Activated T-cell treated with anti-CD3 and anti-CD28 coated beads, Interleukin-2, amount 50 U/mL, for 24 hours (primary cell): ENCODE results near the gene BICD1.

ENCODE experiments used
- DNase-seq: peaks from one replicate; pipeline ENCODE4 v3.0.0-alpha.2; 2020
- H3K27ac Mint-ChIP-seq: 2 replicates; pipeline ENCODE4 v1.8.0; 2020; ENCODE audit warnings: mild to moderate bottlenecking, mixed read lengths
- H3K27me3 Mint-ChIP-seq: 2 replicates; pipeline ENCODE4 v1.8.0; 2020; ENCODE audit warnings: mixed read lengths
- H3K36me3 Mint-ChIP-seq: 2 replicates; pipeline ENCODE4 v1.8.0; 2020; ENCODE audit warnings: low read depth, mixed read lengths
- H3K4me1 Mint-ChIP-seq: 2 replicates; pipeline ENCODE4 v1.8.0; 2020; ENCODE audit warnings: low read depth, mixed read lengths
- H3K4me3 Mint-ChIP-seq: 2 replicates; pipeline ENCODE4 v1.8.0; 2020; ENCODE audit warnings: mild to moderate bottlenecking, moderate library complexity, mixed read lengths
- H3K9me3 Mint-ChIP-seq: 2 replicates; pipeline ENCODE4 v1.8.0; 2020; ENCODE audit warnings: mixed read lengths

The BICD1 gene

DNA sequence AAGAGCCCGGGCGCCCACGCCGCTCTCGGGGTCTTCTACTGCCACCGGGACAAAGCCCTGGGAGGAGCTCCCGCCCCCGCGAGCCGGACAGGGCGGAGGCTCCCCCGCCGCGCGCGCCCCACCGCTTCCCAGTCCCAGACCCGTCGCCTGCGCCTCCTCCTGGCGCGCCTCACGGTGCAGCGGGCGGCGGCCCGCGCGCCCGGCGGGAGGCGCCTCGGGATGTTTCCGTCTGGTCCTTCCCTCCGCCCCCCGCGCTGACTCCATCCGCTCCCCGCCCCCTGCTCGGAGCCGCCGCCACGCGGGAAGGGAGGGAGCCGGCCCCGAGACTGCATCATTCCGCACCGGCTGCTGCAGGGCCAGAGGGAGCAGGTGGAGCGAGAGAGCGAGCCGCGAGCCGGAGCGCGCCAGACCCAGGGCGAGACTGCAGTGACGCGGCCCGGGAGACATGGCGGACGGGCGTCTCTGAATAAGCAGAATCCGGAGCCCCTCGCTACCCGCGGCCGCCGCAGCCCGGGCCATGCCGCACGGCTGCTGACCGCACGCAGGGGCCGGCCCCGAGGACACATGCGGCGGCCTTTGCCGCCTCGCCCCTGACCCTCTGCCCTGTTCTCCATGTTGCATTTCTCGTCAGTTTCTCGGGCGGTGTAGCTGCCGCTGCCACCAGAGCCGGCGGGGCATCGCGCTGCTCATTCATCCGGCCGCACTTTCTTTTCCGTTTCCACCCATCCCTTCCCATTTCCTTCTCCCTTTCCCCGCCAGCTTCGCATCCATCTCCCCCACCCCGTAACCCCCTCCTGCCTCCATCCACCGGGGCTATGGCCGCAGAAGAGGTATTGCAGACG lies at the start of gene BICD1:
TSS of gene BICD1 (plus strand) at position 331 of the 842 bp plus-strand sequence. CDS start at position 816, 485 bp downstream.
- Mint-ChIP-seq H3K27me3 (peaks cover 3% of the 10 kb centered on the region), H3K36me3 (peaks cover 17% of the 10 kb centered on the region), H3K4me1 (peaks cover 25% of the 10 kb centered on the region), H3K9me3 (no peaks in the 10 kb centered on the region), H3K4me3 (peak within 1 kb of the TSS; percentile 95), H3K27ac (peak within 1 kb of the TSS; percentile 94)
- peak; percentile 86 for DNase-seq

DNA sequence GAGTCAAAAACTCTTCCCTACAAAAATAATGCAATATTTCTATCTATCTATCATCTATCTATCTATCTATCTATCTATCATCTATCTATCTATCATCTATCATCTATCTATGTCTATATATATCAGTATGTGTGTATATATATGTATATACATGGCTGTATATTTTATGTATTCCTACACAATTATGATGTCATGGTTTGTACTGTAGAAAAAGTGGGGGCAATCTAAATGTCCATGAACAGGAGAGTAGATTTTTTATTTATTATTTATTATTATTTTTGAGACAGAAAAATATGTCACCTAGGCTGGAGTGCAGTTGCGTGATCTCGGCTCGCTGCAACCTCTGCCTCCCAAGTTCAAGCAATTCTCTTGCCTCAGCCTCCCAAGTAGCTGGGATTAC lies 45.6 kb upstream of the BICD1 start:
- no peaks in the 10 kb centered on the region for H3K36me3 Mint-ChIP-seq
- no peak overlapping the region for H3K4me3 Mint-ChIP-seq
- H3K9me3 Mint-ChIP-seq, result no peaks in the 10 kb centered on the region
- H3K4me1 Mint-ChIP-seq, result peaks cover 5% of the 10 kb centered on the region
- no peak overlapping the region for H3K27ac Mint-ChIP-seq
- H3K27me3 Mint-ChIP-seq, result no peaks in the 10 kb centered on the region
- no peak for DNase-seq

DNA sequence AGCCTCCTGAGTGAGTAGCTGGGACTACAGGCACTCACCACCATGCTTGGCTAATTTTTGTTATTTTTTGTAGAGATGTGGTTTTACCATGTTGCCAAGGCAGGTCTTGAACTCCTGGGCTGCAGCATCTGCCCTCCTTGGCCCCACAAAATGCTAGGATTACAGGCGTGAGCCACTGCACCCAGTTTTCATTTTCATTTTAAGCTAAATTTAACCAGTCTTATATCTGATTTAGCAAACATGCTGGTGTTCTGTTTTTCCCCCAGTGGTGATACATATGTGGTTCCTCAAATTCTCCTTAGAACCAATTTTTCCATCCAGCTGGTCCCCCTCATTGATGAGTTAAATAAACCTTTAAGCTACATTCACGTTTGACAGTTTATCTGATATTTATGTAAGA lies 43.8 kb upstream of the BICD1 start:
- DNase-seq, result no peak
- no peak overlapping the region for H3K27ac Mint-ChIP-seq
- no peak overlapping the region for H3K4me3 Mint-ChIP-seq
- H3K4me1 Mint-ChIP-seq, result peaks cover 5% of the 10 kb centered on the region
- no peaks in the 10 kb centered on the region for H3K27me3 Mint-ChIP-seq
- H3K9me3 Mint-ChIP-seq, result no peaks in the 10 kb centered on the region
- no peaks in the 10 kb centered on the region for H3K36me3 Mint-ChIP-seq

DNA sequence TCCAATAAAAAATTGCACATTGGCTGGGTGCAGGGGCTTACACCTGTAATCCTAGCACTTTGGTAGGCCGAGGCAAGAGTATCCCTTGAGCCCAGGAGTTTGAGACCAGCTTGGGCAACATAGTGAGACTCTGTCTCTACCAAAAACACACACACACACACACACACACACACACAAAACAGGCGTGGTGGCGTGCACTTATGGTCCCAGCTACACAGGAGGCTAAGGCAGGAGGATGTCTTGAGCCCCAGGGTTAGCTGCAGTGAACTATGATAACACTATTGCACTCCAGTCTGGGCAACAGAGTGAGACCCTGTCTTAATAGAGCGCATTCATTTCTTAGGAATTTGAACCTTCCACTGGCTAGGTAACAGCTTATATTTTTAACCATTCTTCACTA lies 42.9 kb upstream of the BICD1 start:
- no peak for DNase-seq
- H3K4me3 Mint-ChIP-seq, result no peak overlapping the region
- H3K27ac Mint-ChIP-seq, result no peak overlapping the region
- no peaks in the 10 kb centered on the region for H3K36me3 Mint-ChIP-seq
- H3K9me3 Mint-ChIP-seq, result no peaks in the 10 kb centered on the region
- H3K4me1 Mint-ChIP-seq, result peaks cover 5% of the 10 kb centered on the region
- H3K27me3 Mint-ChIP-seq, result no peaks in the 10 kb centered on the region

DNA sequence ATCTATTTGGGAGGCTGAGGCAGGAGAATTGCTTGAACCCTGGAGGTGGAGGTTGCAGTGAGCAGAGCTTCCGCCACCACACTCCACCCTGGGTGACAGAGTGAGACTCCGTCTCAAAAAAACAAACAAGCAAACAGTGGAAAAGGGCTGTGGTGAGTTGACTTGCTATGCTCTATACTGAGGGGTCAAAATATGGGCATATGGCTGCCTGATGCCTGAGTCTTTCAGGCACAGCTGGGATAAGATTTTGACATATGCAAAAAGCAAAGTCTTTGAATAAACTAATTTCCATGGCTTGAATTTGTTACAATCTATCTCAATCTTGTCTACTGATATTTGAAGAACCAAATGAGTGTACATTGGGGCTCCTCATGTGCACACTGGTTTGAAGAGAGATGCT lies 40.4 kb upstream of the BICD1 start:
- DNase-seq, result no peak
- Mint-ChIP-seq H3K9me3 (no peaks in the 10 kb centered on the region), H3K4me3 (no peak overlapping the region), H3K27ac (no peak overlapping the region), H3K36me3 (no peaks in the 10 kb centered on the region), H3K4me1 (peaks cover 2% of the 10 kb centered on the region), H3K27me3 (no peaks in the 10 kb centered on the region)

DNA sequence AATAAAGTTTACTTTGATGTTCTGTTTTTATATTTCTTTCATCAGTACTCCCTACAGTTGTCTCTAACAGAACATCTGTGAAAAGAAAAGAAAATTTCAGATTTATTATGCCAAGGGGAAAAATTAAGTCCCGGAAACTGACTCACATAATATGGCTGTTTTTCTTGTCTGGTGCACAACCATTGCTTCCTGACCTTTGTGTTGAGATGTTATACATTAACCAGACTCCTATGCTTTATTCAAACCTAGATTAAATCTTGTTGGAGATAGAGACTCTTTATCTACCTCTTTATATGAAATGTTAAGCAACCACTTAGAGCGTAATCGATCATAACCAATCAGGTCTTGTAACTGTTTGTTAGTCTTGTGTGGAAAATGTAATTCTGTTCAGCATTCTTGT lies 37.6 kb upstream of the BICD1 start:
- Mint-ChIP-seq H3K27ac (no peak overlapping the region), H3K27me3 (no peaks in the 10 kb centered on the region), H3K4me3 (no peak overlapping the region), H3K9me3 (no peaks in the 10 kb centered on the region), H3K4me1 (no peaks in the 10 kb centered on the region), H3K36me3 (no peaks in the 10 kb centered on the region)
- no peak for DNase-seq

DNA sequence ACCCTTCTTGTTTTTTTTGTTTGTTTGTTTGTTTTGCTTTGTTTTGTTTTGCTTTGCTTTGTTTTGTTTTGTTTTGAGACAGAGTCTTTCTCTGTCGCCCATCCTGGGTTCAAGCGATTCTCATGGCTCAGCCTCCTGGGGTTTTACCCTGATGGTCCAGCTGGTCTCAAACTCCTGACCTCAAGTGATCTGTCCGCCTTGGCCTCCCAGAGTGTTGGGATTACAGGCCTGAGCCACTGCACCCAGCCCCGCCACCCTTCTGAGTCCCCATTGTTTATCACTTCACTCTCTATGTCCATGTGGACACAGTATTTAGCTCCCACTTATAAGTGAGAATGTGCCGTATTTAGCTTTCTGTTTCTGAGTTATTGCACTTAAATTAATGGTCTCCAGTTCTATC lies 36.9 kb upstream of the BICD1 start:
- Mint-ChIP-seq H3K9me3 (no peaks in the 10 kb centered on the region), H3K27ac (no peak overlapping the region), H3K4me3 (no peak overlapping the region), H3K36me3 (no peaks in the 10 kb centered on the region), H3K27me3 (no peaks in the 10 kb centered on the region), H3K4me1 (no peaks in the 10 kb centered on the region)
- DNase-seq, result no peak

DNA sequence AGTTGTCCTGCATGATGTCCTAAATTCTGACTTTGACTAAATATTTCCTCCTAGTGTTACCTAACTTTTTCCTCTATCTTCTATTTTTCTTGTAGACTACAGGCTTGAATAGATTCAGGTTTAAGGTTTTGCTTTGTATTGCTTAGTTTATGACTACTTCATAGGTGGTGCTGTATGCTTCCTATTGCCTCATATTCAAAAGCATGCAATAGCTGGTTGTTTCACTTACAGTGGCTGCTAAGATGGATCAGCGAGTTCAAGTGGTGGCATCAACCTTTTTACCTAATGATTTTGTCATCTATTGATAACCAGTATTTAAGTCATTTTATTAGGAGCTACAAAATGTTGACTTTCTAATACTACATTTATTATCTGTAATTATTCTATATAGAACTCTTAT lies 36.3 kb upstream of the BICD1 start:
- DNase-seq, result no peak
- Mint-ChIP-seq H3K36me3 (no peaks in the 10 kb centered on the region), H3K4me1 (no peaks in the 10 kb centered on the region), H3K27me3 (no peaks in the 10 kb centered on the region), H3K9me3 (no peaks in the 10 kb centered on the region), H3K4me3 (no peak overlapping the region), H3K27ac (no peak overlapping the region)

DNA sequence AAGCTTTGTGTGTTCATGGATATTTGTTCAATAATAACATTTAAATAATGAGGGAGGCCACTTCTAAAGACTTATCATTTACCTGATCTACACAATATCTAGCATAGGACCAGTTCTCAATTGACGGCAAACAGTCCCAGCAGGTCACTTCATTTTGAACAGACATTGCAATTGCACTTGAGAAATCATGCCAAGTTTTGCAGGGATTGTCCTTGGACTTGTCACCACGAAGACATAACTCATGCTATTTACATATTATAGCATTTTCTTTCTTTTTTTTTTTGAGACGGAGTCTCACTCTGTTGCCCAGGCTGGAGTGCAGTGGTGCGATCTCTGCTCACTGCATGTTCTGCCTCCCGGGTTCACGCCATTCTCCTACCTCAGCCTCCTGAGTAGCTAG lies 34.5 kb upstream of the BICD1 start:
- H3K9me3 Mint-ChIP-seq, result no peaks in the 10 kb centered on the region
- H3K27me3 Mint-ChIP-seq, result no peaks in the 10 kb centered on the region
- no peak overlapping the region for H3K4me3 Mint-ChIP-seq
- H3K36me3 Mint-ChIP-seq, result no peaks in the 10 kb centered on the region
- no peak overlapping the region for H3K27ac Mint-ChIP-seq
- no peaks in the 10 kb centered on the region for H3K4me1 Mint-ChIP-seq
- no peak for DNase-seq

DNA sequence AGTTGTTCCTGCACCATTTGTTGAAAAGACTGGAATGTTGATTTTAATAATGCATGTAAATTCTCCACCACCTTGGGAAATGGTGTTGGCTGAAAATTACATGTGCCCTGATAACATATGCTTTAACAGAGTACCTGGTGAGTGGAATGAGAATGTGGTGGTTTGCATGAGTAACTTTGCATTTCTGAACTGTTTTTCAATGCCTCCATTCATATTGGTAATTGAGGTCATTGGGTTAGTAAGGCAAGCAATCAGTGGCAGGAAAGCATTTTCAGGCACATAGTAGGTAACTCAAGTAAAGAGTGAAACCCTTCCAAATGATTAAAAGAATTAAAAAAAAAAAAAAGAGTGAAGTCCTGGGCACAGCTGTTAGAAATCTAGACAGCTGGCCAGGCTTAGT lies 32.2 kb upstream of the BICD1 start:
- Mint-ChIP-seq H3K27ac (no peak overlapping the region), H3K36me3 (no peaks in the 10 kb centered on the region), H3K9me3 (no peaks in the 10 kb centered on the region), H3K4me3 (no peak overlapping the region), H3K27me3 (no peaks in the 10 kb centered on the region), H3K4me1 (no peaks in the 10 kb centered on the region)
- no peak for DNase-seq

DNA sequence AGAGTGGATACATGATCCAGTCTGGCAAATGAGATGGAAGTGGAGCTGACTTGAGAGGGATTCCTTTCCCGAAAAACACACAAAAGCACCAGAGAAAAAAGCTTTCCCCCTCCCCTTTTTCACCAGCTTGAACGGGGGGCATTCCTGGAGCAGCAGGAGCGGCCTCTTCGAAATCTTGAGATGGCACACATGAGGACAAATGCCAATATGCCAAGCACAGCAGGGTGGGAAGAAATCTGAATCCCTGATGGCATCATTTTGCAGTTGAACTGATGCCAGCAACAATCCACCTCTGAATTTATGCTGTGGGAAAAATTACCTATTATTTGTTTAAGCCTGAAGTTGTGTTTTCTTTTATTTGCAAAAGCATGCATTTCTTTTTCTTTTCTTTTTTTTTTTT lies 29.7 kb upstream of the BICD1 start:
- Mint-ChIP-seq H3K36me3 (no peaks in the 10 kb centered on the region), H3K27me3 (no peaks in the 10 kb centered on the region), H3K4me1 (no peaks in the 10 kb centered on the region), H3K4me3 (no peak overlapping the region), H3K27ac (no peak overlapping the region), H3K9me3 (no peaks in the 10 kb centered on the region)
- no peak for DNase-seq

DNA sequence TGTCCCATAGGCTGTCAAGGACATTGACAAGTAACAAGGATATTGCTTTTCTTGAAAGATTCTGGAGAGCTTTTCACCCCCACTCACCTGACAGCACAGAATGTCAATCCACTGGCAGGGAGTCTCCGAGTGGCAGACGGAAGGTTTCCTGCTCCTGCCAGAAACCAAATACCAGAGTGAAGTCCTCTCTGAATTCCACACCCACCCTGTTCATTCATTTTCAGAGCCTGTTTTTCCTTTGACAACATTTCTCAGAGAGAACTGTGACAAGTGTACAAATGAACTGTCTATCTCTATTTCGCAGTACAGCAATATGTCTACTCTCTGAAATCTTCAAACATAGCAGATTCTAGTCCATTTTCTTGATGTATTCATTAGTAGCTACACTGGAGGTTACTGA lies 26.2 kb upstream of the BICD1 start:
- Mint-ChIP-seq H3K4me1 (no peaks in the 10 kb centered on the region), H3K27ac (no peak overlapping the region), H3K4me3 (no peak overlapping the region), H3K27me3 (no peaks in the 10 kb centered on the region), H3K36me3 (no peaks in the 10 kb centered on the region), H3K9me3 (no peaks in the 10 kb centered on the region)
- no peak for DNase-seq

DNA sequence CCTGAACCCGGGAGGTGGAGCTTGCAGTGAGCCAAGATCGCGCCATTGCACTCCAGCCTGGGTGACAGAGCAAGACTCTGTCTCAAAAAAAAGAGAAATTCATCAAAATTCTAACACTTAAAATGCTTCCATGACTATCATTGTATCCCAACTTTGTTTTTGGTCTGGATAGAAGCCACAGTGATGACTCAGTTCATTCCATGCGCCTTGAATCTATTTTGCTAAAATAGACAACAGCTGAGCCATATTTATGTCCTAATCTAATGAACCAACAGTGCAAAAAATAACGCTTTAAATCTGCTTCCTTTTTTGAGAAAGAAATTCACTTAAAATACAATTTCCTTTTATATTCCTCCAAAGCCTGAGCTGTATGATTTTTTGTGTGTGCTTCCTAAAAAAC lies 23.2 kb upstream of the BICD1 start:
- Mint-ChIP-seq H3K9me3 (no peaks in the 10 kb centered on the region), H3K4me1 (no peaks in the 10 kb centered on the region), H3K27me3 (no peaks in the 10 kb centered on the region), H3K4me3 (no peak overlapping the region), H3K36me3 (no peaks in the 10 kb centered on the region), H3K27ac (no peak overlapping the region)
- no peak for DNase-seq

DNA sequence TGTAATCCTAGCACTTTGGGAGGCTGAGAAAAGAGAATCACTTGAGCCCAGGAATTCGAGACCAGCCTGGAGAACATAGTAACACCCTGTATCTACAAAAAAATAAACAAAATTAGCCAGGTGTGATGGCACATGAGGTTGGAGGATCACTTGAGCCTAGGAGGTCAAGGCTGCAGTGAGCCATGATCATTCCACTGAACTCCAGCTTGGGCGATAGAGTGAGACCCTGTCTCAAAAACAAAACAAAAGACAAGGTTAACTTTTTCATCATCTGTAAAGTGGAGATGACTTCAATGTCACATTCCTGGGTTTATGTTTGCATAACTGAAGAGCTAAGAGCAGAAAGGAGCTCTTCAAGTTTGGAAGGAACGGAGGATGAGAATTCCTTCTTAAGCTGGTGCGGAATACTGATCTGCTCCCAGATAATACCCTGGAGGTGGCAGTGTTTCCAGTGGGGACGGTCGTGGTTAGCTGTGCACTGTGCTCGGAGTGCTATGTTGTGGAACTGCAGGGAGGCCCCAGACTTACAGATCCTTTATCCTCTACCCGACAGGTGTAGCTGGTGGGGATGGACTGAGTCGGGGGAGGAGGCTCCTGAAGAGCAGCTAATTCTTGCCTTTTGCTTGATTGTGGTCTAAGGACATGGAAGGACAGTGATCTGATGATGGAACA lies 22.5 kb upstream of the BICD1 start:
- H3K27me3 Mint-ChIP-seq, result no peaks in the 10 kb centered on the region
- no peak overlapping the region for H3K4me3 Mint-ChIP-seq
- H3K4me1 Mint-ChIP-seq, result no peaks in the 10 kb centered on the region
- no peak for DNase-seq
- no peaks in the 10 kb centered on the region for H3K9me3 Mint-ChIP-seq
- H3K36me3 Mint-ChIP-seq, result no peaks in the 10 kb centered on the region
- no peak overlapping the region for H3K27ac Mint-ChIP-seq

DNA sequence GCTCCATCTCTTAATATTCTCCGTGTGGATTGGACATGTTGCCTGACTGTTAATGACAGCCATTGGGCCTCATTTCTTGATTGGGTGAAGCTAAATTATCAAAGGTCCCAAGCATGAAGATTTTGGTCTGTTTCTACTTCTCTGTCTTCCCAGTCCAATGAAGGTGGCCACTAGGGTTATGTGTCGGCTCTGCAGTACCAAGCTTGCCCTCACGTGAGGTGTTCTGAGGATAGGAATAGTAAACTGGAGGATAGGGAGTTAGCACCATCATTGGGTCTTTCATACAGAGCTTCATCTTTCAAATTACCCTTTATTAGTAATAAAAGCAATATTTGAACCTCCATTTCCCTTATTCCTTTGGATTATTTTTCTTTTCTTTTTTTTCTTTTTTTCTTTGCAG lies 21.9 kb upstream of the BICD1 start:
- Mint-ChIP-seq H3K4me1 (no peaks in the 10 kb centered on the region), H3K27me3 (no peaks in the 10 kb centered on the region), H3K9me3 (no peaks in the 10 kb centered on the region), H3K36me3 (no peaks in the 10 kb centered on the region), H3K27ac (no peak overlapping the region), H3K4me3 (no peak overlapping the region)
- DNase-seq, result no peak
